Measurements from ENCODE around the gene ZNF726. TPM values are rescaled to one million over a fixed set of nuclear protein-coding genes. Genes with fewer than 3 reads are reported as not detected.

ZNF726 gene
- total RNA-seq, 1 experiment from 2014 or later: 7.5 TPM

DNA sequence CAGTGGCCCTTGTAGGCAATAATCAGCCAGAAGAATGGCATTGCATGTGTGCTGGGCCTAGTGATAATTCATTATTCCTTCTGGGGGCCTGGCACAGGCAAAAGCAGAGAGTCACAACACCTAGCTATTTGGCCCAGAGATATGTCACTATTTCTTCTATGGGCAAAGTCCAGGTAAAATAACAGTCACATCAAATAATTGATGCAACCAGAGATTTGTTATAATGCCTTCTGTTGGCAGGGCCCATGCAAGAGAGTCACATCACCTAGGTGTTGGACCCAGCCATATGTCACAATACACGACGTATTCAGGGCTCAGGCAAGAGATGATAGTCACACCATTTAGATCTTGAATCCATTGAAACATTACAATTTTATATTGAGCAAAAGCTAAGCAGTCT lies 66.1 kb downstream of the ZNF726 start:
- Histone ChIP-seq H4K20me1 (ENCODE audit: insufficient read depth) (no peaks in the 10 kb centered on the region), H2AFZ (no peak overlapping the region), H3K27me3 (ENCODE audit: insufficient read depth, low read depth) (no peaks in the 10 kb centered on the region), H3K4me3 (no peak overlapping the region), H3K36me3 (ENCODE audit: low read depth) (no peaks in the 10 kb centered on the region), H3K27ac (no peak overlapping the region), H3F3A (ENCODE audit: insufficient read depth, low read depth) (no peaks in the 10 kb centered on the region), H3K4me2 (no peak overlapping the region), H3K79me2 (ENCODE audit: low read depth) (no peaks in the 10 kb centered on the region), H3K9me2 (ENCODE audit: insufficient read depth) (no peaks in the 10 kb centered on the region), H3K9me3 (ENCODE audit: insufficient read depth, low read depth) (peaks cover 5% of the 10 kb centered on the region), H3K4me1 (replicated peaks; ENCODE audit: insufficient read depth) (no peaks in the 10 kb centered on the region)
- intact Hi-C loops (cut with micrococcal nuclease; ENCODE audit: unreplicated experiment): no loop called here
- no peak for DNase-seq
- TF ChIP-seq, protein P1, sequence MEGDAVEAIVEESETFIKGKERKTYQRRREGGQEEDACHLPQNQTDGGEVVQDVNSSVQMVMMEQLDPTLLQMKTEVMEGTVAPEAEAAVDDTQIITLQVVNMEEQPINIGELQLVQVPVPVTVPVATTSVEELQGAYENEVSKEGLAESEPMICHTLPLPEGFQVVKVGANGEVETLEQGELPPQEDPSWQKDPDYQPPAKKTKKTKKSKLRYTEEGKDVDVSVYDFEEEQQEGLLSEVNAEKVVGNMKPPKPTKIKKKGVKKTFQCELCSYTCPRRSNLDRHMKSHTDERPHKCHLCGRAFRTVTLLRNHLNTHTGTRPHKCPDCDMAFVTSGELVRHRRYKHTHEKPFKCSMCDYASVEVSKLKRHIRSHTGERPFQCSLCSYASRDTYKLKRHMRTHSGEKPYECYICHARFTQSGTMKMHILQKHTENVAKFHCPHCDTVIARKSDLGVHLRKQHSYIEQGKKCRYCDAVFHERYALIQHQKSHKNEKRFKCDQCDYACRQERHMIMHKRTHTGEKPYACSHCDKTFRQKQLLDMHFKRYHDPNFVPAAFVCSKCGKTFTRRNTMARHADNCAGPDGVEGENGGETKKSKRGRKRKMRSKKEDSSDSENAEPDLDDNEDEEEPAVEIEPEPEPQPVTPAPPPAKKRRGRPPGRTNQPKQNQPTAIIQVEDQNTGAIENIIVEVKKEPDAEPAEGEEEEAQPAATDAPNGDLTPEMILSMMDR (conservative IDR thresholded peaks at IDR 0.05): no peak
- TF ChIP-seq EZH2 (IDR thresholded peaks at IDR 0.05; ENCODE audit: low read depth): no peak
- CTCF ChIA-PET: no interaction called here
- POLR2A ChIA-PET (ENCODE audit: unreplicated experiment): no interaction called here
- no TSS peak for BruUV-seq (replicated peaks)

DNA sequence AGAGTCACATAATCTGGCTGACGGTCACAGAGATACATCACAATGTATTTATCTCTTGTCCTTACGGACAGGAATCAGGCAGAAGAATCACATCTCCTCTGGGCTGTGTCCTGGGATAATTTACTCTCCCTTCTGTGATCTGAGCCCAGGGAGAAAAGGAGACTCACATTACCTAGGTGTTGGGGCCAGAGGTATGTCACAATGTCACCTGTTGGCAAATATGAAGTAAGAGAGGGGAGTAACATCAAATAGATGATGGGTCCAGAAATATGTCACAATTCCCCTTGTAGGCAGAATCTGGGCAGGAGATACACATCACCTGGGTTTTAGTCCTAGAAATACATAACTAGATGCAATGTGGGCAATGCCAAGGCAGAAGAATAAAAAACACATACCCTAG lies 67.2 kb downstream of the ZNF726 start:
- TF ChIP-seq, protein P1 (conservative IDR thresholded peaks at IDR 0.05): no peak
- TF ChIP-seq EZH2 (IDR thresholded peaks at IDR 0.05; ENCODE audit: low read depth): no peak
- DNase-seq: peak in 1 of 2 experiments; percentile 25
- H4K20me1 ChIP-seq (ENCODE audit: insufficient read depth): no peaks in the 10 kb centered on the region
- H3K9me3 ChIP-seq (ENCODE audit: insufficient read depth, low read depth): peaks cover 5% of the 10 kb centered on the region
- POLR2A ChIA-PET (ENCODE audit: unreplicated experiment): no interaction called here
- H3K27ac ChIP-seq: no peak overlapping the region
- no peaks in the 10 kb centered on the region for H3K9me2 ChIP-seq (ENCODE audit: insufficient read depth)
- no peaks in the 10 kb centered on the region for H3K27me3 ChIP-seq (ENCODE audit: insufficient read depth, low read depth)
- CTCF ChIA-PET: no interaction called here
- H2AFZ ChIP-seq: no peak overlapping the region
- no peaks in the 10 kb centered on the region for H3K79me2 ChIP-seq (ENCODE audit: low read depth)
- no TSS peak for BruUV-seq (replicated peaks)
- H3K4me3 ChIP-seq: no peak overlapping the region
- no peaks in the 10 kb centered on the region for H3K4me1 ChIP-seq (replicated peaks; ENCODE audit: insufficient read depth)
- no peaks in the 10 kb centered on the region for H3F3A ChIP-seq (ENCODE audit: insufficient read depth, low read depth)
- intact Hi-C loops (cut with micrococcal nuclease; ENCODE audit: unreplicated experiment): no loop called here
- no peak overlapping the region for H3K4me2 ChIP-seq
- no peaks in the 10 kb centered on the region for H3K36me3 ChIP-seq (ENCODE audit: low read depth)

DNA sequence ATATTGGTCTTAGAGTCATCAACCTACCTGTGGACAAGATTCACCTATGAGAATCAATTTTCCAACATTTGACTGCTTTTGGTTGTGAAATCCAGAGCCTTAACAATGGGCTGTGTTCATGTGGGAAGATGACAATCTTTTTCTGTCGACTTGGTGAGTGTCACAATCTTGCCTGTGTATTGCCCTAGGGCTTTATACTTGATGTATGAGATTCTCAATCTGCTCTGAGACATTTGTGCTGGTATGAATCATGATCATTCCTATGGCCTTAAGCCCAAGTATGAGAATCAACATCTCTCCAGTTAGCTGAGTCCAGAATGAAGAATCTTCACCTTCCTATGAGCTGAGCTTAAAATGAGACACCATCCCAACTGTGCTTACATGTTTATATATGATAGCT lies 68.7 kb downstream of the ZNF726 start:
- H3K27me3 ChIP-seq (ENCODE audit: insufficient read depth, low read depth): no peaks in the 10 kb centered on the region
- no peaks in the 10 kb centered on the region for H3K36me3 ChIP-seq (ENCODE audit: low read depth)
- no TSS peak for BruUV-seq (replicated peaks)
- no peaks in the 10 kb centered on the region for H3K79me2 ChIP-seq (ENCODE audit: low read depth)
- peaks cover 11% of the 10 kb centered on the region for H3K9me3 ChIP-seq (ENCODE audit: insufficient read depth, low read depth)
- POLR2A ChIA-PET (ENCODE audit: unreplicated experiment): no interaction called here
- peak in 1 of 2 experiments; percentile 83 for DNase-seq
- CTCF ChIA-PET: no interaction called here
- TF ChIP-seq, protein P1 (conservative IDR thresholded peaks at IDR 0.05): no peak
- no peak for TF ChIP-seq EZH2 (IDR thresholded peaks at IDR 0.05; ENCODE audit: low read depth)
- H2AFZ ChIP-seq: no peak overlapping the region
- H3K9me2 ChIP-seq (ENCODE audit: insufficient read depth): no peaks in the 10 kb centered on the region
- H4K20me1 ChIP-seq (ENCODE audit: insufficient read depth): no peaks in the 10 kb centered on the region
- no peak overlapping the region for H3K27ac ChIP-seq
- intact Hi-C loops (cut with micrococcal nuclease; ENCODE audit: unreplicated experiment): no loop called here
- no peaks in the 10 kb centered on the region for H3K4me1 ChIP-seq (replicated peaks; ENCODE audit: insufficient read depth)
- H3F3A ChIP-seq (ENCODE audit: insufficient read depth, low read depth): no peaks in the 10 kb centered on the region
- no peak overlapping the region for H3K4me2 ChIP-seq
- H3K4me3 ChIP-seq: no peak overlapping the region

Other genes with a start within 250 kb of the ZNF726 start
- 11.9 and 13.0 TPM in 2 replicates for gene ZNF675, start 227.7 kb upstream of the ZNF726 start, total RNA-seq (2021)
- 1.9 and 2.4 TPM in 2 replicates for gene ZNF681, start 156.0 kb upstream of the ZNF726 start, total RNA-seq (2021)
- 11.6 and 12.5 TPM in 2 replicates for gene ZNF254, start 172.3 kb downstream of the ZNF726 start, total RNA-seq (2021)

Measured in PC-9 (cell line).